HepG2 (cell line): Measurements from ENCODE around the gene CTSA. TPM values are rescaled to one million over a fixed set of nuclear protein-coding genes. Genes with fewer than 3 reads are reported as not detected.

ENCODE experiments used
- BRCA1 ChIP-seq: sonication (generic); formaldehyde crosslinking; IDR thresholded peaks from 2 replicates; pipeline ENCODE4 v1.4.0; 2020; ENCODE audit warnings: missing genetic modification reagents
- CBX1 ChIP-seq: IDR thresholded peaks from one replicate; pipeline ENCODE4 v1.6.1; 2016; ENCODE audit warnings: antibody characterized with exemption, low read depth
- FOXP4 ChIP-seq: sonication (generic); formaldehyde crosslinking; IDR thresholded peaks from 2 replicates; pipeline ENCODE4 v1.4.0; 2020; ENCODE audit warnings: missing genetic modification reagents
- GABPA ChIP-seq, 2 experiments: IDR thresholded peaks; 2 replicates each; pipeline ENCODE4 v1.6.1; 2011 to 2016; ENCODE audit warnings: low read depth in 2 of 2, low read length in 1 of 2, missing biosample characterization in 1 of 2, missing genetic modification characterization in 1 of 2
- POGK ChIP-seq: sonication (generic); formaldehyde crosslinking; conservative IDR thresholded peaks from 2 replicates; pipeline ENCODE4 v1.8.0; 2022; ENCODE audit warnings: mild to moderate bottlenecking, moderate library complexity, missing genetic modification reagents
- SMAD9 ChIP-seq: sonication (generic); formaldehyde crosslinking; IDR thresholded peaks from 2 replicates; pipeline ENCODE4 v1.5.1; 2020; ENCODE audit warnings: mild to moderate bottlenecking, missing genetic modification reagents
- ZBTB4 ChIP-seq: sonication (generic); formaldehyde crosslinking; IDR thresholded peaks from 2 replicates; pipeline ENCODE4 v1.4.0; 2020; ENCODE audit warnings: missing genetic modification reagents, mild to moderate bottlenecking, borderline replicate concordance
- ZBTB46 ChIP-seq: sonication (generic); formaldehyde crosslinking; IDR thresholded peaks from 2 replicates; pipeline ENCODE4 v1.4.0; 2020; ENCODE audit warnings: mild to moderate bottlenecking, missing genetic modification reagents, borderline replicate concordance
- ZC3H13 ChIP-seq: sonication (generic); formaldehyde crosslinking; IDR thresholded peaks from 2 replicates; pipeline ENCODE4 v1.8.1; 2023; ENCODE audit warnings: mild to moderate bottlenecking, missing genetic modification reagents, moderate library complexity
- ZNF275 ChIP-seq: sonication (generic); formaldehyde crosslinking; IDR thresholded peaks from 2 replicates; pipeline ENCODE4 v1.8.0; 2022; ENCODE audit warnings: missing genetic modification reagents, mild to moderate bottlenecking, inconsistent platforms, borderline replicate concordance
- ZNF30 ChIP-seq: sonication (generic); formaldehyde crosslinking; IDR thresholded peaks from 2 replicates; pipeline ENCODE4 v1.5.0; 2020; ENCODE audit warnings: mild to moderate bottlenecking, missing genetic modification reagents
- ZNF567 ChIP-seq: sonication (generic); formaldehyde crosslinking; IDR thresholded peaks from 2 replicates; pipeline ENCODE4 v1.8.1; 2023; ENCODE audit warnings: mild to moderate bottlenecking, missing genetic modification reagents, borderline replicate concordance
- polyA plus RNA-seq, 8 experiments: library from polyadenylated mRNA; depleted of rRNA in 3 of 8; stranded (reverse) in 7 of 8; unstranded in 1 of 8; fragments of >200 nt; fragmentation: Illumina TruSeq in 4 of 8; extraction: Trizol in 4 of 8; gene quantifications; 2 replicates each; pipeline versions ENCODE4 v1.2.1 to v1.2.3, GENCODE V29; 2011 to 2016; ENCODE audit warnings: low read depth in 4 of 8, missing spikeins in 1 of 8, mixed read lengths in 1 of 8; ENCODE audit not compliant: insufficient read depth in 1 of 8
- total RNA-seq, 5 experiments: library from RNA; depleted of rRNA; stranded (reverse); fragments of >200 nt; fragmentation: Illumina TruSeq; extraction: Trizol; gene quantifications; 2 replicates each; pipeline ENCODE4 v1.2.3, GENCODE V29; 2016; ENCODE audit warnings: low read depth in 1 of 5

CTSA gene
- total and polyA plus RNA-seq, 2 of the 13 experiments (the other 11 are each of a cell fraction or from before 2014, with no cell fraction given), result 202 to 231 TPM

- TF ChIP-seq ZNF567 (CRISPR knock-in tag) (no peak), ZNF275 (no peak), ZBTB4 (CRISPR knock-in tag) (no peak), BRCA1 (CRISPR knock-in tag) (no peak), ZBTB46 (CRISPR knock-in tag) (0 out of 2 replicates have a peak, but pooled peaks have one; percentile 79), SMAD9 (CRISPR knock-in tag) (no peak), POGK (CRISPR knock-in tag) (no peak), ZNF30 (CRISPR knock-in tag) (no peak), FOXP4 (CRISPR knock-in tag) (no peak), CBX1 (peak; percentile 37), ZC3H13 (no peak), GABPA (IDR thresholded peaks at IDR 0.05; ENCODE audit: low read depth, low read length) (no peak), GABPA (CRISPR knock-in tag; IDR thresholded peaks at IDR 0.05; ENCODE audit: low read depth) (no peak)
These were observed 20.6 kb downstream of the CTSA start, which contains the start of gene PLTP (continued) for GRCh38 chr20:45911486-45912343.
